Bladder microvascular endothelial cell (primary cell): ENCODE measurements around the gene GNB1. TPM values are rescaled to one million over a fixed set of nuclear protein-coding genes. Genes with fewer than 3 reads are reported as not detected.

Experiments
- total RNA-seq: library from RNA; depleted of rRNA; stranded (reverse); fragments of >200 nt; gene quantifications from 2 replicates; pipeline ENCODE4 v1.2.3, GENCODE V29; 2014

The GNB1 gene
- 78.7 and 202 TPM in 2 replicates for total RNA-seq

GRCh38 chr1:1890506-1891348 is at the start of gene GNB1:
Gene GNB1 (minus strand): TSS chr1:1891087. CDS start chr1:1825453, 65,634 bp downstream.

GRCh38 chr1:1918901-1919303 is 28.0 kb upstream of the GNB1 start, which contains the start of gene TMEM52:
Gene TMEM52 (minus strand): TSS chr1:1919279. CDS start chr1:1919265, 14 bp downstream.

DNA sequence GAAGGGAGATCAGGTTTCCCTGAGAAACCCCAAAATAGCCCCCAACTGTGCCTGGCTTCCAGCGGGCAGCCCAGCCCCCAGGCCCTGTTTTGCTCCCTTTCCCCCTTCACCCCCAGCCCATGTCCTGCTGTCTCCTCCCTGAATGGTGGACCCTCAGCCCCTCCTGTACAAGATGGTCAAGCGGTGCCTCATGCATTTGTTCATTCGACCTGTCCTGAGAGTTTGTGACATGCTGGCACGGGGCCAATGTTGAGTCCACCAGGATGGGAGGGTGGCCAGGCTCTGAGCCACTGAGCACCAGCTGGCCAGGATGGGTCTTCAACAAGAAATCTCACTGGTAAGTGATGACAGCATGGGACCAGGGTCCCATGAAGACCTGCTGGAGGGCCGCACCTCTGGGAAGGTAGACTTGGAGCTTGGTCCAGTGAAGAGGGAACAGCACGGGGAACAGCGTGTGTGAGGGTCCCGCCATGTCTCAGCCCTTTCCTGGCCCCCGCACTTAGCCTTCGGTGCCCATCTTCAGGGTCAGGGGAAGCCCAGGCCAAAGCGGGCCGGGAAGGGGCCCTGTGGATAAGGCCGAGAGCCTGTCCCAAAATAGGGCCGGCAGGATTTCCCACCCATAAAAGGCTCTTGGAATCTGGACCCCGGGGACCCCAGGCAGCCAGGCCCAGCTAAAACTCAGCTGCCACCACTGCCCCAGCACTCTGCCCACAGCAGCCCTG is 24.2 kb upstream of the GNB1 start, which contains the start of gene CALML6:
Gene CALML6, plus strand, starts transcription at position 290 of the 722 bp plus-strand sequence. Its CDS starts 21 bp downstream, at position 311.

DNA sequence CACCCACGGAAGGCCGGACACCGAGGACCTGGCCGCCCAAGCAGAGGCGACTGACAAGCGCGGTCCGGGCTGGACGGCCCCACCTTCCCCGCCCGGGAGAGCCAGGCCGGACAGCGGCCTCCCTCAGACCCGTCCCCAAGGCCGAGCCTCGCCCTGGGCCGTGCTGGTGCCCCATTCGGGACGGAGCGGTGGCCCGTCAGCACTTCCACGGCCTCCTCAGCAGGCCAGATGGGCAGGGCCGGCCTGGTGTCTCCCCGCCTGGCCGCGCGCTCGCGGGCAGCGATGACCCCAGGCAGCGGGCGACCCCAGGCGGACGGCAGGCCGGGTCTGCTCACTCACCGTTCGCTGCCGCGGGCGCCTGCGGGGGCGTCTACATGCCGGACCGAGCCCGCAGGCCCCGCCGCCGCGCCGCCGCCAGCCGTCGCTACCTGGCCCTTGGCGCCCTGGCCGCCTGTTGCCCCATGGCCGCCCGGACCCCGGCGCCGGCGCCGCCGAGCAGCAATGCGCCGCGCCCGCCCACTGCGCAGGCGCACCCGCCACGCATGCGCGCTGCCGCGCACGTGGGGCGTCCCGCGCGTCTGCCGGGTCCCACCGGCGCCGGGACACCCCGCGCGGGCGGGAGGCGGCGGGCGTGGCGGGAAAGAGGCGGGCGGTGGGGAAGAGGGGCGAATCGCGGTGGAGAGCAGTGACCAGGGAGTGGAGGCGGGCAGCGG is 112.8 kb downstream of the GNB1 start, which contains the start of gene NADK:
Gene NADK, minus strand, starts transcription at position 521 of the 713 bp plus-strand sequence. CDS start 13,064 bp downstream, outside the sequence.

Other genes starting within 250 kb of the GNB1 start
- gene CDK11B, start 232.1 kb downstream of the GNB1 start, total RNA-seq, result 6.6 and 11.0 TPM in 2 replicates
- 13.9 and 29.8 TPM in 2 replicates for gene SLC35E2B, start 198.3 kb downstream of the GNB1 start, total RNA-seq
- gene CDK11A, start 166.7 kb downstream of the GNB1 start, total RNA-seq, result 8.4 and 17.6 TPM in 2 replicates
- 39.2 and 75.2 TPM in 2 replicates for gene NADK, start 112.6 kb downstream of the GNB1 start, total RNA-seq
- gene CALML6, start 24.2 kb upstream of the GNB1 start, total RNA-seq, result 0.06 and 0.32 TPM in 2 replicates
- 0.13 TPM in 1 of 2 replicates, not detected in the other for gene TMEM52, start 28.2 kb upstream of the GNB1 start, total RNA-seq
- not detected in 2 replicates for gene CFAP74, start 112.7 kb upstream of the GNB1 start, total RNA-seq
- 0.13 and 0.81 TPM in 2 replicates for gene GABRD, start 128.3 kb upstream of the GNB1 start, total RNA-seq
- 1.6 and 28.6 TPM in 2 replicates for gene PRKCZ, start 159.3 kb upstream of the GNB1 start, total RNA-seq